Body of pancreas (tissue), 4 donors: Measurements from ENCODE around the gene KLHL29. TPM values are rescaled to one million over a fixed set of nuclear protein-coding genes. Genes with fewer than 3 reads are reported as not detected.
A peak's percentile ranks its signal among the peaks of the same experiment; 100 is the strongest.

Experiments used
- ATAC-seq: fragments of 150-250 bp; one replicate; pipeline ENCODE4 v1.9.1; 2016
- DNase-seq, 4 donors: peaks; one replicate each; pipeline ENCODE4 v3.0.0-alpha.2; 2019
- H3K27ac ChIP-seq, 4 donors: fragments of 200-600 bp; sonication (generic); 1 replicate in 3 of 4; 2 replicates in 1 of 4; pipeline versions ENCODE4 v1.5.1 to v1.6.1; 2016 to 2019; ENCODE audit warnings: mild to moderate bottlenecking in 1 of 4, mixed read lengths in 1 of 4, moderate library complexity in 1 of 4
- H3K27me3 ChIP-seq, 2 donors: fragments of 200-600 bp; sonication (generic); one replicate each; pipeline ENCODE4 v1.6.0; 2016; ENCODE audit warnings: mild to moderate bottlenecking in 1 of 2
- H3K36me3 ChIP-seq, 2 donors: fragments of 200-600 bp; sonication (generic); replicated peaks in 1 of 2; 2 replicates each; pipeline ENCODE4 v1.5.1; 2016; ENCODE audit warnings: low read depth in 2 of 2; ENCODE audit not compliant: insufficient read depth in 1 of 2
- H3K4me1 ChIP-seq: fragments of 200-600 bp; sonication (generic); one replicate; pipeline ENCODE4 v1.6.0; 2016
- H3K4me3 ChIP-seq, 2 donors: fragments of 200-600 bp; sonication (generic); 1 replicate in 1 of 2; 2 replicates in 1 of 2; pipeline ENCODE4 v1.5.1; 2016 to 2019
- H3K9me3 ChIP-seq, 3 donors: fragments of 200-600 bp; sonication (generic); 1 replicate in 2 of 3; 2 replicates in 1 of 3; pipeline ENCODE4 v1.5.1; 2016
- CTCF ChIP-seq, 7 experiments: fragments of 450-650 bp in 4 of 7; fragments of 200-600 bp in 3 of 7; sonication (generic) in 3 of 7; IDR thresholded peaks; one replicate each; pipeline ENCODE4 v1.5.1; 2016 to 2019; ENCODE audit warnings: antibody characterized with exemption in 7 of 7
- POLR2A ChIP-seq, 3 donors: fragments of 450-650 bp; IDR thresholded peaks; one replicate each; pipeline ENCODE4 v1.6.1; 2016; ENCODE audit warnings: antibody characterized with exemption in 3 of 3, mild to moderate bottlenecking in 2 of 3
- whole genome bisulfite sequencing, 2 donors: methylation state at CpG; one replicate each; pipeline ENCODE4 v1.1.5; 2017; 5-methylcytosine and 5-hydroxymethylcytosine counted together
- intact Hi-C: fragments of 100-400 bp; cut with DNase I; formaldehyde crosslinking; loops from one replicate; pipeline ENCODE4 v1.15.1; 2023
- total RNA-seq, 2 donors: library from RNA; depleted of rRNA; stranded (reverse); fragments of >200 nt; gene quantifications; one replicate each; pipeline ENCODE4 v1.1.0, GENCODE V29; 2016

The KLHL29 gene
- total RNA-seq, 2 donors from 2014 or later: 4.0 to 4.4 TPM

GRCh38 chr2:23485261-23485660, 100.3 kb downstream of the KLHL29 start:
- ATAC-seq: no peak
- Histone ChIP-seq H3K27me3 (no peaks in the 10 kb centered on the region), H3K4me1 (peaks cover 42% of the 10 kb centered on the region), H3K4me3 (no peak overlapping the region), H3K27ac (peak overlapping the region in 3 of 4 donors; percentile 21 to 70 (median 60)), H3K9me3 (no peaks in the 10 kb centered on the region), H3K36me3 (no peaks in the 10 kb centered on the region)
- DNase-seq: no peak
- intact Hi-C loops: no loop called here
- no peak for TF ChIP-seq CTCF (IDR thresholded peaks at IDR 0.05)
- no peak for TF ChIP-seq POLR2A (IDR thresholded peaks at IDR 0.05)
- WGBS, 2 donors: 71 to 72% methylated on average over 2 of the region's 2 CpGs

GRCh38 chr2:23485841-23486683, 101.1 kb downstream of the KLHL29 start:
- WGBS, 2 donors: 59 to 62% methylated on average over 9 to 10 of the region's 10 CpGs

GRCh38 chr2:23486684-23487075, 101.7 kb downstream of the KLHL29 start:
- intact Hi-C loops: no loop called here
- Histone ChIP-seq H3K27me3 (no peaks in the 10 kb centered on the region), H3K36me3 (no peaks in the 10 kb centered on the region), H3K4me1 (peaks cover 31% of the 10 kb centered on the region), H3K9me3 (no peaks in the 10 kb centered on the region), H3K4me3 (no peak overlapping the region), H3K27ac (no peak overlapping the region)
- WGBS, 2 donors: 25 to 29% methylated on average over 3 to 5 of the region's 5 CpGs
- DNase-seq: peak; percentile 33 to 57 (median 45)
- ATAC-seq: no peak
- TF ChIP-seq POLR2A (IDR thresholded peaks at IDR 0.05): no peak
- TF ChIP-seq CTCF (IDR thresholded peaks at IDR 0.05): no peak

More at GRCh38 chr2:23485841-23486683, 101.1 kb downstream of the KLHL29 start:
- intact Hi-C loops: no loop called here
- no peak overlapping the region for H3K27ac ChIP-seq
- DNase-seq: peak in 1 of 4 donors; percentile 3
- no peak overlapping the region for H3K4me3 ChIP-seq
- no peaks in the 10 kb centered on the region for H3K27me3 ChIP-seq
- no peak for TF ChIP-seq CTCF (IDR thresholded peaks at IDR 0.05)
- TF ChIP-seq POLR2A (IDR thresholded peaks at IDR 0.05): no peak
- H3K9me3 ChIP-seq: no peaks in the 10 kb centered on the region
- peaks cover 36% of the 10 kb centered on the region for H3K4me1 ChIP-seq
- no peak for ATAC-seq
- H3K36me3 ChIP-seq: no peaks in the 10 kb centered on the region

- Histone ChIP-seq H3K4me1 (peaks cover 27% of the 10 kb centered on the region), H3K27me3 (no peaks in the 10 kb centered on the region), H3K27ac (no peak overlapping the region), H3K4me3 (no peak overlapping the region), H3K9me3 (no peaks in the 10 kb centered on the region), H3K36me3 (no peaks in the 10 kb centered on the region)
- TF ChIP-seq CTCF (IDR thresholded peaks at IDR 0.05): no peak
- no peak for TF ChIP-seq POLR2A (IDR thresholded peaks at IDR 0.05)
- 75 to 85% methylated on average over 11 to 14 of the region's 14 CpGs for WGBS, 2 donors
- intact Hi-C loops: no loop called here
- ATAC-seq: no peak
- DNase-seq: no peak
These were observed 102.9 kb downstream of the KLHL29 start for GRCh38 chr2:23487735-23488492.
